Activated naive CD4-positive, alpha-beta T cell treated with anti-CD3 and anti-CD28 coated beads for 36 hours (primary cell): ENCODE measurements around the gene ATP5F1D. TPM values are rescaled to one million over a fixed set of nuclear protein-coding genes. Genes with fewer than 3 reads are reported as not detected.

ENCODE experiments used
- CTCF ChIA-PET: fragments of 350-600 bp; sonication (Branson Sonifier 250); formaldehyde crosslinking; loops from one replicate; lab custom pipeline; 2021; ENCODE audit warnings: antibody characterized with exemption; lab: Charles Lee
- DNase-seq: peaks from one replicate; pipeline ENCODE4 v3.0.0-alpha.2; 2020
- H3K27ac Mint-ChIP-seq: one replicate; pipeline ENCODE4 v1.8.0; 2021; ENCODE audit warnings: mild to moderate bottlenecking, mixed read lengths
- H3K27me3 Mint-ChIP-seq: one replicate; pipeline ENCODE4 v1.8.0; 2021; ENCODE audit warnings: low read depth, mixed read lengths
- H3K36me3 Mint-ChIP-seq: one replicate; pipeline ENCODE4 v1.8.0; 2021; ENCODE audit warnings: low read depth, mixed read lengths
- H3K4me1 Mint-ChIP-seq: one replicate; pipeline ENCODE4 v1.8.0; 2021; ENCODE audit warnings: low read depth, mixed read lengths
- H3K4me3 Mint-ChIP-seq: one replicate; pipeline ENCODE4 v1.8.0; 2021; ENCODE audit warnings: mild to moderate bottlenecking, moderate library complexity, mixed read lengths
- H3K9me3 Mint-ChIP-seq: one replicate; pipeline ENCODE4 v1.8.0; 2021; ENCODE audit warnings: mixed read lengths
- intact Hi-C: fragments of 100-400 bp; cut with micrococcal nuclease; formaldehyde crosslinking; loops from one replicate; pipeline ENCODE4 v1.15.1; 2023
- total RNA-seq, 2 experiments: library from RNA; stranded (reverse); gene quantifications; one replicate each; pipeline ENCODE4 v1.2.3, GENCODE V29; 2021

ATP5F1D gene
- total RNA-seq, 2 experiments from 2014 or later = 153 TPM

- Mint-ChIP-seq H3K36me3 (peaks cover 12% of the 10 kb centered on the region), H3K4me1 (peaks cover 17% of the 10 kb centered on the region), H3K27ac (peak overlapping the region; percentile 13), H3K4me3 (no peak overlapping the region), H3K27me3 (no peaks in the 10 kb centered on the region), H3K9me3 (no peaks in the 10 kb centered on the region)
- CTCF ChIA-PET = interaction anchor here (7.7 kb wide), 1 partner anchor 17 kb away, joined by 233 read pairs; the partner anchor contains the start of gene CIRBP
- intact Hi-C loops = loop anchor here (2.0 kb wide), 1 partner anchor 145 kb away; the partner anchor contains the start of gene GPX4
- no peak for DNase-seq
These were observed 6.2 kb downstream of the ATP5F1D start for GRCh38 chr19:1247748-1248138.

- Mint-ChIP-seq H3K27ac (peak within 1 kb of the TSS; percentile 78), H3K36me3 (peaks cover 13% of the 10 kb centered on the region), H3K9me3 (no peaks in the 10 kb centered on the region), H3K4me1 (peaks cover 13% of the 10 kb centered on the region), H3K4me3 (peak within 1 kb of the TSS; percentile 77), H3K27me3 (no peaks in the 10 kb centered on the region)
- intact Hi-C loops = loop anchor here (2.0 kb wide), 1 partner anchor 145 kb away; the partner anchor contains the start of gene GPX4
- CTCF ChIA-PET = no interaction called here
- DNase-seq = peak; percentile 75
These were observed 6.7 kb downstream of the ATP5F1D start, which contains the start of gene MIDN for GRCh38 chr19:1248139-1248785. Gene MIDN (plus strand): TSS chr19:1248583. CDS start chr19:1250297, 1,714 bp downstream.

GRCh38 chr19:1248786-1249297 lies 7.3 kb downstream of the ATP5F1D start:
- DNase-seq = no peak
- no peaks in the 10 kb centered on the region for H3K9me3 Mint-ChIP-seq
- H3K27ac Mint-ChIP-seq = peak overlapping the region; percentile 78
- peak overlapping the region; percentile 77 for H3K4me3 Mint-ChIP-seq
- peaks cover 17% of the 10 kb centered on the region for H3K36me3 Mint-ChIP-seq
- CTCF ChIA-PET = no interaction called here
- peaks cover 11% of the 10 kb centered on the region for H3K4me1 Mint-ChIP-seq
- intact Hi-C loops = loop anchor here (1.0 to 2.0 kb wide), 3 partner anchors 10 to 146 kb away; partner anchors contain the start of genes CIRBP and GPX4
- H3K27me3 Mint-ChIP-seq = no peaks in the 10 kb centered on the region

GRCh38 chr19:1249298-1249989 lies 7.9 kb downstream of the ATP5F1D start:
- CTCF ChIA-PET = no interaction called here
- Mint-ChIP-seq H3K4me3 (peak overlapping the region; percentile 75), H3K27ac (peak overlapping the region; percentile 78), H3K36me3 (peaks cover 17% of the 10 kb centered on the region), H3K9me3 (no peaks in the 10 kb centered on the region), H3K4me1 (peaks cover 10% of the 10 kb centered on the region), H3K27me3 (no peaks in the 10 kb centered on the region)
- peak; percentile 96 for DNase-seq
- intact Hi-C loops = loop anchor here (1.0 to 2.0 kb wide), 3 partner anchors 10 to 147 kb away; partner anchors contain the start of genes CIRBP and GPX4

GRCh38 chr19:1249990-1250436 lies 8.5 kb downstream of the ATP5F1D start:
- Mint-ChIP-seq H3K4me3 (peak overlapping the region; percentile 75), H3K9me3 (no peaks in the 10 kb centered on the region), H3K4me1 (peaks cover 12% of the 10 kb centered on the region), H3K27ac (no peak overlapping the region), H3K27me3 (no peaks in the 10 kb centered on the region), H3K36me3 (peaks cover 21% of the 10 kb centered on the region)
- CTCF ChIA-PET = no interaction called here
- DNase-seq = no peak
- intact Hi-C loops = loop anchor here (1.0 to 5.0 kb wide), 6 partner anchors 9 to 453 kb away; partner anchors contain the start of genes ARHGAP45, CIRBP, GPX4 and PTBP1

DNA sequence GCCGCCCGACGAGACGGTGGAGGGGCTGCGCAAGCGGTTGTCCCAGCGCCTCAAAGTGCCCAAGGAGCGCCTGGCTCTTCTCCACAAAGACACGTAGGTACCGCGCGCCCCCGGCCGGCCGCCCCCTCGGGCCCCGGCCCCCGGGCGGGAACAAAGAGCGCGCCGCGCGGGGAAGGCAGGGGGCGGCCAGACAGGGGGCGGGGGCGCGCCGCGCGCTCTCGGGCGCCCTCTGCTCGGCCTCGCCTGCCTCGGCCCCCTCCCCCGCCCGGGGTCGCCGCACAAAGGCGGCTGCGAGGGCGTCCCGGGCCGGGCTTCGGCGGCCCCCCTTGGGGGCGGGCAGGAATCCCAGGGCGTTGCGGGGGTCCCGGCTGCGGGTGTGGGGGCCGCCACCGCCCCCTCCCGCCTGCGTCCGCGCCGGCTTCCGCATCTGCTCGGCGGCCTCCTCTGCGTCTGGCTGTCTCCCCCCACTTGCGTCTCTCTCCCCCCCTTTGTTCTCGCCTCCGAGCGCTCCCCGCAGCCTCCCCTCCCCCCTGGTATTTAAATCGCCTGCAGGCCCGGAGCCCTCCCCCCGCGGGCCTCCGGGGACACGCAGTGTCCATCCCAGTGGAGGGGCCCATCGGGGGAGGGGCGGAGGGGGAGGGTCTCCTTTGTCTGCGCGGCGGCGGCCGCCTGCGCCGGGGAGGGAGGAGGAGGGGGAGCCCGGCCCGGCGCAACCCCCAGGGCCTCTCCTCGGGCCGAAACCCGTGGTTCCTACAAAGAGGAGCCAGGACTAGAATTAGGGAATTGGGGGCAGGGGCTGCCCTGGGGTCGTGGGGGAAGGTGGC lies 9.1 kb downstream of the ATP5F1D start:
- Mint-ChIP-seq H3K4me1 (peaks cover 12% of the 10 kb centered on the region), H3K27me3 (no peaks in the 10 kb centered on the region), H3K9me3 (no peaks in the 10 kb centered on the region), H3K4me3 (peak overlapping the region; percentile 98), H3K36me3 (peaks cover 25% of the 10 kb centered on the region), H3K27ac (peak overlapping the region; percentile 98)
- peak; percentile 54 for DNase-seq
- CTCF ChIA-PET = interaction anchor here (1.0 kb wide), 1 partner anchor 17 kb away, joined by 3 read pairs; no protein-coding TSS in a partner anchor
- intact Hi-C loops = loop anchor here (5.0 kb wide), 3 partner anchors 183 to 453 kb away; partner anchors contain the start of genes ARHGAP45 and PTBP1

GRCh38 chr19:1251330-1252220 lies 10.0 kb downstream of the ATP5F1D start:
- H3K36me3 Mint-ChIP-seq = peaks cover 25% of the 10 kb centered on the region
- peaks cover 16% of the 10 kb centered on the region for H3K4me1 Mint-ChIP-seq
- intact Hi-C loops = loop anchor here (1.0 to 5.0 kb wide), 4 partner anchors 9 to 454 kb away; partner anchors contain the start of genes ARHGAP45 and PTBP1
- peak; percentile 82 for DNase-seq
- H3K27me3 Mint-ChIP-seq = no peaks in the 10 kb centered on the region
- peak overlapping the region; percentile 98 for H3K27ac Mint-ChIP-seq
- H3K9me3 Mint-ChIP-seq = no peaks in the 10 kb centered on the region
- peak overlapping the region; percentile 98 for H3K4me3 Mint-ChIP-seq
- CTCF ChIA-PET = interaction anchor here (1.0 to 3.6 kb wide), 2 partner anchors 8 to 16 kb away, joined by 3 to 24 read pairs; no protein-coding TSS in a partner anchor

GRCh38 chr19:1252221-1252820 lies 10.8 kb downstream of the ATP5F1D start:
- peak overlapping the region; percentile 98 for H3K27ac Mint-ChIP-seq
- intact Hi-C loops = loop anchor here (1.0 to 5.0 kb wide), 4 partner anchors 8 to 455 kb away; partner anchors contain the start of genes ARHGAP45 and PTBP1
- no peaks in the 10 kb centered on the region for H3K27me3 Mint-ChIP-seq
- peaks cover 17% of the 10 kb centered on the region for H3K4me1 Mint-ChIP-seq
- peaks cover 26% of the 10 kb centered on the region for H3K36me3 Mint-ChIP-seq
- H3K9me3 Mint-ChIP-seq = no peaks in the 10 kb centered on the region
- peak; percentile 89 for DNase-seq
- CTCF ChIA-PET = interaction anchor here (0.7 to 3.6 kb wide), 4 partner anchors 9 to 15 kb away, joined by 3 to 24 read pairs (median 8); no protein-coding TSS in a partner anchor
- peak overlapping the region; percentile 98 for H3K4me3 Mint-ChIP-seq

DNA sequence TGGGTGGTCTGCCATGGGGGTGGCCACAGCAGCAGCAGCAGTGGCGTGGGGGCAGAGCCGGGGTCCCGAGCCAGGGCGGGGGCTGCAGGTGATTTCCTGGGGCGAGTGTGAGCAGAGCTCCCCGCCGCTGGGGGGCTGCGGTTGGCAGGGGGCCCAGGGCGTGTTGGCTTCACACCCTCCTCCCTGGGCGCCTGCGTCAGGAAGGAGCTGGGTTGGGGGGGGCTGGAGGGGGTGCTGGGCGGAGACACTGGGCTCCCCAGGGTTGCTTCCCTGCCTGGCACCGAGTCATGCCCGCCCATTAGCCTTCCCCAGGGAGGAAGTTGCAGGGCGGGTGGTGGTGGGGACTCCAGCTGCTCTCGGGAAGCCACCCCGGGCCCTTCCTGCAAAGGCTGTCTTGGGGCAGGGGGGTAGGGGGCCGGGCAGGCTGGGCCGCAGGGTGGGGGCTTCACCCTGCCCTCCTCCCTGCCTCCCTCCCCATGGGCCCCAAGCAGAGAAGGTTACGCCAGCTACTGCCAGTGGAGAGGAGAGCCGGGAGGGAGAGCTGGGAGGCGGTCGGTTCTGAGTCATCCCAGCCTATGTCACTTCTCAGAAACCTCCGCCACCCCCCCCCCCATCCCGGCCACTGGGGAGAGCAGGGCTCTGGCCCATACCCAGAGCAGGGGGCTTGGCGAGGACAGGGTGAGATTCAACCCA lies 11.4 kb downstream of the ATP5F1D start:
- Mint-ChIP-seq H3K4me3 (peak overlapping the region; percentile 98), H3K36me3 (peaks cover 30% of the 10 kb centered on the region), H3K27me3 (no peaks in the 10 kb centered on the region), H3K4me1 (peaks cover 23% of the 10 kb centered on the region), H3K27ac (peak overlapping the region; percentile 98), H3K9me3 (no peaks in the 10 kb centered on the region)
- CTCF ChIA-PET = interaction anchor here (0.7 to 3.6 kb wide), 5 partner anchors 9 to 27 kb away, joined by 3 to 24 read pairs (median 3); no protein-coding TSS in a partner anchor
- intact Hi-C loops = loop anchor here (1.0 to 5.0 kb wide), 4 partner anchors 7 to 456 kb away; partner anchors contain the start of genes ARHGAP45 and PTBP1
- DNase-seq = peak; percentile 94
